ENCODE data around the gene ABHD6.
"Not testable (repeated sequence)": the region's sequence is repeated elsewhere in the genome, so short reads cannot be mapped to it uniquely, and the experiment has no call there.

Gene ABHD6, protein sequence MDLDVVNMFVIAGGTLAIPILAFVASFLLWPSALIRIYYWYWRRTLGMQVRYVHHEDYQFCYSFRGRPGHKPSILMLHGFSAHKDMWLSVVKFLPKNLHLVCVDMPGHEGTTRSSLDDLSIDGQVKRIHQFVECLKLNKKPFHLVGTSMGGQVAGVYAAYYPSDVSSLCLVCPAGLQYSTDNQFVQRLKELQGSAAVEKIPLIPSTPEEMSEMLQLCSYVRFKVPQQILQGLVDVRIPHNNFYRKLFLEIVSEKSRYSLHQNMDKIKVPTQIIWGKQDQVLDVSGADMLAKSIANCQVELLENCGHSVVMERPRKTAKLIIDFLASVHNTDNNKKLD

GRCh38 chr3:58237238-58237940, at the start of gene ABHD6:
Gene ABHD6, plus strand, starts transcription at chr3:58237792. Its CDS starts 18,795 bp downstream, at chr3:58256587.
- peak; percentile 67 for DNase-seq (ENCODE audit: low read depth)

DNA sequence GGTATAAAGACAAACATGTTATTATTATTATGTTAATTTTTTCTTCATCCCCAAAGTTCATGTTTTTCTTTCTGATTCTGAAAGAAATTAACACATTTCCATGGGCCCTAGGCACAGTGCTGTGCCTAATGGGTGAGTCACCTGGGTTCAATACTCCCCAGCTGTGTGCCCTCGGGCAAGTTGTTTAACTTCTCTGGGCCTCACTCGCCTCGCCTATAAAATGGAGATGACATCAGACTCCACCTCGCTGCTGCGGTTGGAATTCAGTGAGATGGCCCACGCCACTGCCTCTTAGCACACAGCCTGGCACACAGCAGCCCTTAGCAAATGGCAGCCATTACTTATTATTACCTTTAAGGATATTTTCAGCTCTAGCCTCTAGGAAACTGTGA, 49.4 kb upstream of the ABHD6 start:
- no peak for DNase-seq (ENCODE audit: low read depth)

GRCh38 chr3:58188921-58189451, 48.6 kb upstream of the ABHD6 start:
- DNase-seq (ENCODE audit: low read depth) = no peak

GRCh38 chr3:58189691-58190090, 47.9 kb upstream of the ABHD6 start:
- DNase-seq (ENCODE audit: low read depth) = no peak

- no peak for DNase-seq (ENCODE audit: low read depth)
These were observed 47.3 kb upstream of the ABHD6 start for GRCh38 chr3:58190291-58190690.

- DNase-seq (ENCODE audit: low read depth) = no peak
These were observed 46.7 kb upstream of the ABHD6 start for GRCh38 chr3:58190882-58191281.

GRCh38 chr3:58191361-58191991, 46.1 kb upstream of the ABHD6 start:
- DNase-seq (ENCODE audit: low read depth) = no peak

DNA sequence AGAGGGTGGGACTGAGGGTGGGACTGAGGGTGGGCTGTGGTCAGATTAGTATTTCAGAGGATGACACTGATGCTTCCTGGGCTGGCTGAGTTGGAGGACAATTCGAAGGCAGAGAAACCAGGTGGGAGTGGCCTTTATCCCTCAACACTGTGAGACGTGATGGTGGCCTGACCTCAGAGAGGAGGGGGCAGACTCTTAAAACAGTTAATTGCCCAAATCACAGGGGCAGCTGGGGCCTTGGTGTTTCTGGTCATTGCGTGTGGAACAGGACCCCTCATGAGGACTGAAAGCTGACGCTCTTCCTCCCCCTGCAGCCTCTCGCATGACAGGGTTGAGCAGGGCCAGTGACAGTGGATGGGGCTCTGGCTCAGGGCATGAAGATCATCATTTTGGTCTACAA, 45.5 kb upstream of the ABHD6 start:
- no peak for DNase-seq (ENCODE audit: low read depth)

- DNase-seq (ENCODE audit: low read depth) = no peak
These were observed 43.7 kb upstream of the ABHD6 start for GRCh38 chr3:58193682-58194407.

GRCh38 chr3:58197588-58197987, 40.0 kb upstream of the ABHD6 start:
- no peak for DNase-seq (ENCODE audit: low read depth)

DNA sequence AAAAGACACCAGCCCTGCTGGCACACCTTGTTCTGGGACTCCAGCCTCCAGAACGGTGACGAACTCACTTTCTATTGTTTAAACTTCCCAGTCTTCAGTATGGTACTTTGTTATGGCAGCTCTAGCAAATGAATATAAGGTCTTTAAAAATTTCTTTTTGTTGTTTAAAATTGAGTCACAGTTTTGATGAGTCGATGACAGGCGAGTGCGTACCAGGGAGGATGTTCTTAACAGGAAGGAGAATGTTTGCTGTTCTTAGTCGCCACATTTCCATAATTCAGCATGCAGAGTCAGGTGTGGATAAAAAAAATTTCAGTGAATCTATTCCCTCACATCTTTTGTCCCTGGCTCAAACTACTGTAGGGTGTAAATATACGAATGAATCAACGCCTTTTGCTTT, 39.2 kb upstream of the ABHD6 start:
- no peak for DNase-seq (ENCODE audit: low read depth)

DNA sequence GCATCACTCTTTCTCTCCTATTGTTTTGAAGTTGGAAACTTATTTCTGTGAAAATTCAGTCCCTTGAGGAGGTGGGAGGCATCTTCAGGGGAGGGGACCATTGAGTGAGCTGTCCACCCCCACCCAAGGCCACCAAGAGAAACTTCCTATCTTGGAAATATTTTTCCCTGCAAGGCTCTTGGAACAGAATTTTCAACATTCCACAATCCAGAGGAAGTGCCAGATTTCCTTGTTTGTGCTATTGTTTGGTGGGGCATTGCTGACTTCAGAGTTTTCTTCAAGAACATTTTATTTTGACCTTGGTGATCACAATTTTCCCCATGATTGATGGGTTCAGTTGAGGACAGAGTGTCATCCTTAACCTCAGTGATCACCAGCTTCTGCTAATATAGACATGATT, 38.8 kb upstream of the ABHD6 start:
- no peak for DNase-seq (ENCODE audit: low read depth)

DNA sequence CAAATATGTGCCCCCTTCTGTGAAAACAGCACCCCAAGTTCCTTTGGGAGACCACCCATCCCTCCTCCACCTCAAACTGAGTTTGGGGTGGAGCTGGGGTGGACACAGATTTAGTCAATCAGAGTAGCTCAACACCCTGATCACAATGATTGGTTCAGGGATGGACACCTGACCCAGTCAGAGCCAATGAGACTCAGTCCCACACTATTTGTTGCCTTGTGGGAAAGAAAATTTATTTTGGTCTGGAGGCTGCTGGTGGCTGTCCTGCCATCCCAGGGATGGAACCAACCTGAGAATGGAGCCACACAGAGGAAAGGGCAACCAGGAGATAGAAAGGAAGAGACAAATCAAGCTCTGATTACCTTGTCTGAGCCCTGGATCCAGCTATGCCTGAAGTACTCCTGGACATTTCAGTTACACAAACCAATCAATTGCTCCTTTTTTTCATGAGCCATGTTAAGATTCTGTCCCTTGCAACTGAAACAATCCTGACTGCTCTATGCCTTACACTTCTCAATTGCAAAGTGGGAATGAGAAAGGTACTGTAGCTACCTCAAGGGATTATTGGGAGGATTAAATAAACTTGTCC, 37.4 kb upstream of the ABHD6 start:
- DNase-seq (ENCODE audit: low read depth) = no peak

- DNase-seq (ENCODE audit: low read depth) = no peak
These were observed 36.7 kb upstream of the ABHD6 start for GRCh38 chr3:58200846-58201355.

DNA sequence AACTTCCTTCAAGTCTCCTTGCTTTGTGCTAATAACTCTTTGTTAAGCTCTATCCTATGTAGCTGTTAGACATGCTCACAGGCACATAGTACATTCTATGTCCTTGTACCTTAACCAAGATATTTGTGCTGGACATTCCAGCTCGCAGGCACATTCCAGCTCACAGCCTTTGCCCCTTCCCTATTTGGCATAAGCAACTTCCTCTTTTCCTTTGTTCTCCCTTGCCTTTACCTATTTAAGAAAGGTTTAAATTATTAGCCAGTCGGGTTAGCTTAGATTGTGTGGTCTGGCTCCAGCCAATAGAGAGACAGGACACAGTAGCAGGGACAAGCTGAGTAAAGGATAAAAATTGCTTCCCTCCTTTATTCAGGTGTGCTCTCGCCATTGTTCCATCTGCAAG, 36.1 kb upstream of the ABHD6 start:
- not testable (repeated sequence) for DNase-seq (ENCODE audit: low read depth)

- DNase-seq (ENCODE audit: low read depth) = no peak
These were observed 34.7 kb upstream of the ABHD6 start for GRCh38 chr3:58202917-58203360.

- DNase-seq (ENCODE audit: low read depth) = no peak
These were observed 34.1 kb upstream of the ABHD6 start for GRCh38 chr3:58203541-58203940.

DNA sequence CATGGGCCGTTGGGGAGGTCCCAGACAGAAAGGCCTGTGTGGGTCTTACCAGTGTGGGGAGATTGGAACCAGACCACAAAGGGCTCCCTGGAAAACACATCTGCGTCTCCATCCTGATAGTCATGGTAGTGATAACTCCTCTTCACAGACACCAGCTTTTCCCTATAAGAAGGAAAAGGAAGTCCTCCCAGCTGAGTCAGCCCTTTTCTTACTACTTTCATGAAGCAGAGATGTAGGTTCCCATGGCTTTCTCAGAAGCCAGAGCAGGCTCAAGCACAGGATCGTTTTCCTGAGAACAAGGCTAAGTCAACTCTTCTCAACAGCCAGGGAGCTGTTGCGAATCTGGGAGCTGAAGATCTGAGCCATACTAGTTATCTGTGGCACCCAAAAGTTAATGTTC, 32.9 kb upstream of the ABHD6 start:
- no peak for DNase-seq (ENCODE audit: low read depth)

DNA sequence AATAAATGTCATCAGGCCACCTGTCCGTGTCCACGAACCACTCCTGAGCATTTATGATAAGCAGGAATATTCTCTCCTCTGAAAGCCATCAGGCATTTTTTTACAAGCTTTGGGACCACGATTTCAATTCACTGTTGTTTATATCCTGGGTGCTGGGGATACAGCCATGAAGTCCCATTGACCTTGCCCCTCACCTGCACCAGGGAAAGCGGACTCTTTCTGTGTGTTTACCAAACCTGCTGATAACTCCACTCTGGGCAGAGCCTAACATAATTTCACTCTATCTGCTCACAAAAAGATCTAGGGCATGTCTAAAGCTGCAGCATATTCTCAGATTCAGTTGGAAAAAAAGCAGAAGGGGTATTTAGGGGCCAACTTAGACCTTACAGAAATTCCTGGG, 31.6 kb upstream of the ABHD6 start:
- no peak for DNase-seq (ENCODE audit: low read depth)

- DNase-seq (ENCODE audit: low read depth) = no peak
These were observed 31.1 kb upstream of the ABHD6 start for GRCh38 chr3:58206406-58207011.

DNA sequence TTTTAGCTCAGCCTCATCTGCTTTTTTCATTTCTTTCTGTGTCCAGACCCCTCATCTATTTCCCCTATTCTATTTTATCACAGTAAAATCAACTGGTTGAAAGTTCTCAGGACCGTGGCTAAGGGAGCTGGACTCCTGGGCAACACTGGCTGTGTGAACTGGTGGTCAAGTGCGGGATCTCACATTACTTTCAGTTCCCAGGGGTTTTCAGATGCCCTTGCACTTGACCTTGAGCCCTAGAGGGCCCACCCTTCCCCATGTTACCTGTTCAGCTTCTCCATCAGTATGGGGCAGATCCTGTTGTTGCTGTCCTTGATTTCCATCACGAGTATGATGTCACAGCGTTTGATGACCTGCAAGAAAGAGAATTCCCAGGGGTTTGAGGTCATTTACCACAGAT, 29.6 kb upstream of the ABHD6 start:
- no peak for DNase-seq (ENCODE audit: low read depth)
